Upper lobe of left lung (tissue), 6 donors: ENCODE results near the gene ACP7. TPM values are rescaled to one million over a fixed set of nuclear protein-coding genes. Genes with fewer than 3 reads are reported as not detected.

Experiments used
- ATAC-seq, 2 donors: fragments of 200-7000 bp; cut with Tn5 transposase; one replicate each; pipeline ENCODE4 v1.9.1; 2022; ENCODE audit warnings: mild to moderate bottlenecking in 2 of 2, moderate library complexity in 2 of 2; ENCODE audit not compliant: low FRiP score in 2 of 2
- DNase-seq, 2 donors: peaks; one replicate each; pipeline ENCODE4 v3.0.0-alpha.2; 2019 to 2020
- H3K27ac ChIP-seq, 4 donors: fragments of 200-600 bp; sonication (generic); one replicate each; pipeline ENCODE4 v1.5.1; 2016 to 2019
- H3K27me3 ChIP-seq, 4 donors: fragments of 200-600 bp; sonication (generic); one replicate each; pipeline ENCODE4 v1.5.1; 2017 to 2019
- H3K36me3 ChIP-seq, 4 donors: fragments of 200-600 bp; sonication (generic); one replicate each; pipeline ENCODE4 v1.5.1; 2016 to 2019
- H3K4me1 ChIP-seq, 4 donors: fragments of 200-600 bp; sonication (generic); one replicate each; pipeline ENCODE4 v1.5.1; 2018 to 2019
- H3K4me3 ChIP-seq, 4 donors: fragments of 200-600 bp; sonication (generic); one replicate each; pipeline ENCODE4 v1.5.1; 2017 to 2019; ENCODE audit warnings: mild to moderate bottlenecking in 2 of 4, moderate library complexity in 1 of 4
- H3K9me3 ChIP-seq, 4 donors: fragments of 200-600 bp; sonication (generic); one replicate each; pipeline ENCODE4 v1.5.1; 2018 to 2019
- EP300 ChIP-seq, 4 donors: sonication (generic); formaldehyde crosslinking; IDR thresholded peaks; one replicate each; pipeline ENCODE4 v1.5.1; 2017; ENCODE audit warnings: antibody characterized with exemption in 4 of 4, control low read depth in 2 of 4
- POLR2A ChIP-seq, 4 donors: fragments of 450-650 bp; IDR thresholded peaks; one replicate each; pipeline ENCODE4 v1.5.1; 2016 to 2017; ENCODE audit warnings: antibody characterized with exemption in 4 of 4, mild to moderate bottlenecking in 2 of 4
- POLR2AphosphoS5 ChIP-seq, 2 donors: sonication (generic); formaldehyde crosslinking; IDR thresholded peaks; one replicate each; pipeline ENCODE4 v1.5.1; 2017; ENCODE audit warnings: antibody characterized with exemption in 2 of 2
- WGBS, 2 donors: methylation state at CpG; one replicate each; pipeline ENCODE4 v1.1.5; 2017 to 2018; 5-methylcytosine and 5-hydroxymethylcytosine counted together
- total RNA-seq, 6 donors: library from RNA; depleted of rRNA in 4 of 6; stranded (reverse); fragments of >200 nt in 4 of 6; gene quantifications; one replicate each; pipeline versions ENCODE4 v1.1.0 to v1.2.1, GENCODE V29; 2016 to 2021
- TF ChIP-seq, protein P1 (sequence below), 6 experiments: fragments of 450-650 bp in 4 of 6; fragments of 200-600 bp in 2 of 6; sonication (generic) in 2 of 6; IDR thresholded peaks; one replicate each; pipeline ENCODE4 v1.5.1; 2016 to 2019; ENCODE audit warnings: antibody characterized with exemption in 6 of 6
- donor health status: DM: no; HTN: no; CAD: no; lungs with moderate emphysema.
- donor health status: DM: no; HTN: yes; CAD: no; lungs with severe emphysema.

The ACP7 gene
- total RNA-seq, 6 donors from 2014 or later: not detected

DNA sequence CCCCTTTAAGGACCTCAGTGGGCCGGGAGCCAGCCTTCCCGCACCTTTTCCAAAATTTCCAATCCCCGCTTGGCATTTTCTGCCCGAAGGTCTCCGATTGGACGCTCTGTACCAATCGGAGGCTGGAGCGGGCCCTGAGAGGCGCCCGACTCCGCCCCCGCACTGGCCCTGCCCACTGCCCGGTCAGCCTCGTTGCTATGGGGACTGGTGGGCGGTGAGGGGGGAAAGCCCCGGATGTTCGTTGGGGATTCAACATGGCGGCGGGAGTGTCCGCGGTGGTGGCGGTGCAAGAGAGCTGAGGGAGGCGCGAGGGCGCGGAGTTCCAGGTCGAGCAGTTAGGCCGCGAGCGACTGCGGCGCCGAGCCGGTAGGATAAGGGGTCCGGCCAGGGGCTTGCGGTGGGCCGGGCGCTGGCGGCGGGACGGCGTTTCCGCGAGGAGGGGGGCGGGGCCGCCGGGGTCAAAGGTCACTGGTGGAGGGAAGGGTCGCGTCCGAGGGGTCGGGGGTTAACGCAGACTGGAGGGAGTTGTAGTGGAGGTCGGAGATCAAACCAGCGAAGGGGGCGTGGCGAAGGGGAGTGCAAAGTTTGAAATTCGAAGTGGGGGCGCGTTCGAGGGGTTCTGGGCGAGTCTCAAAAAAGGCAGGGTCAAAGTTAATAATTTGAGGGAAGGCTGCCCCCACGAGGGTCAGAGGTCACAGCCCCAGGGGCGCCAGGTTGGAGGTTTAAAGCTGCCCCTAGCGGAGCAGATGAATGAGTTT lies 41.6 kb downstream of the ACP7 start, which contains the start of gene PAK4:
TSS of gene PAK4 (plus strand) at position 233 of the 758 bp plus-strand sequence. CDS start 43,768 bp downstream, outside the sequence.
- Histone ChIP-seq H3K27me3 (no peaks in the 10 kb centered on the region), H3K27ac (peak within 1 kb of the TSS; percentile 74 to 94 (median 87)), H3K36me3 (no peaks in the 10 kb centered on the region), H3K4me3 (peak within 1 kb of the TSS; percentile 67 to 100 (median 94)), H3K9me3 (no peaks in the 10 kb centered on the region), H3K4me1 (peaks cover 49 to 73% (median 54%) of the 10 kb centered on the region in 4 donors)
- DNase-seq (peak; percentile 98), ATAC-seq (peak; percentile 96 to 99)
- peak in 1 of 4 donors; percentile 79 for TF ChIP-seq POLR2A (IDR thresholded peaks at IDR 0.05)
- TF ChIP-seq EP300 (IDR thresholded peaks at IDR 0.05): no peak
- TF ChIP-seq, protein P1, sequence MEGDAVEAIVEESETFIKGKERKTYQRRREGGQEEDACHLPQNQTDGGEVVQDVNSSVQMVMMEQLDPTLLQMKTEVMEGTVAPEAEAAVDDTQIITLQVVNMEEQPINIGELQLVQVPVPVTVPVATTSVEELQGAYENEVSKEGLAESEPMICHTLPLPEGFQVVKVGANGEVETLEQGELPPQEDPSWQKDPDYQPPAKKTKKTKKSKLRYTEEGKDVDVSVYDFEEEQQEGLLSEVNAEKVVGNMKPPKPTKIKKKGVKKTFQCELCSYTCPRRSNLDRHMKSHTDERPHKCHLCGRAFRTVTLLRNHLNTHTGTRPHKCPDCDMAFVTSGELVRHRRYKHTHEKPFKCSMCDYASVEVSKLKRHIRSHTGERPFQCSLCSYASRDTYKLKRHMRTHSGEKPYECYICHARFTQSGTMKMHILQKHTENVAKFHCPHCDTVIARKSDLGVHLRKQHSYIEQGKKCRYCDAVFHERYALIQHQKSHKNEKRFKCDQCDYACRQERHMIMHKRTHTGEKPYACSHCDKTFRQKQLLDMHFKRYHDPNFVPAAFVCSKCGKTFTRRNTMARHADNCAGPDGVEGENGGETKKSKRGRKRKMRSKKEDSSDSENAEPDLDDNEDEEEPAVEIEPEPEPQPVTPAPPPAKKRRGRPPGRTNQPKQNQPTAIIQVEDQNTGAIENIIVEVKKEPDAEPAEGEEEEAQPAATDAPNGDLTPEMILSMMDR (IDR thresholded peaks at IDR 0.05): peak in 1 of 6 experiments; percentile 24
- peak; percentile 51 to 74 for TF ChIP-seq POLR2AphosphoS5 (IDR thresholded peaks at IDR 0.05)
- WGBS, 2 donors: 1 to 3% methylated on average over 36 to 64 of the region's 64 CpGs

DNA sequence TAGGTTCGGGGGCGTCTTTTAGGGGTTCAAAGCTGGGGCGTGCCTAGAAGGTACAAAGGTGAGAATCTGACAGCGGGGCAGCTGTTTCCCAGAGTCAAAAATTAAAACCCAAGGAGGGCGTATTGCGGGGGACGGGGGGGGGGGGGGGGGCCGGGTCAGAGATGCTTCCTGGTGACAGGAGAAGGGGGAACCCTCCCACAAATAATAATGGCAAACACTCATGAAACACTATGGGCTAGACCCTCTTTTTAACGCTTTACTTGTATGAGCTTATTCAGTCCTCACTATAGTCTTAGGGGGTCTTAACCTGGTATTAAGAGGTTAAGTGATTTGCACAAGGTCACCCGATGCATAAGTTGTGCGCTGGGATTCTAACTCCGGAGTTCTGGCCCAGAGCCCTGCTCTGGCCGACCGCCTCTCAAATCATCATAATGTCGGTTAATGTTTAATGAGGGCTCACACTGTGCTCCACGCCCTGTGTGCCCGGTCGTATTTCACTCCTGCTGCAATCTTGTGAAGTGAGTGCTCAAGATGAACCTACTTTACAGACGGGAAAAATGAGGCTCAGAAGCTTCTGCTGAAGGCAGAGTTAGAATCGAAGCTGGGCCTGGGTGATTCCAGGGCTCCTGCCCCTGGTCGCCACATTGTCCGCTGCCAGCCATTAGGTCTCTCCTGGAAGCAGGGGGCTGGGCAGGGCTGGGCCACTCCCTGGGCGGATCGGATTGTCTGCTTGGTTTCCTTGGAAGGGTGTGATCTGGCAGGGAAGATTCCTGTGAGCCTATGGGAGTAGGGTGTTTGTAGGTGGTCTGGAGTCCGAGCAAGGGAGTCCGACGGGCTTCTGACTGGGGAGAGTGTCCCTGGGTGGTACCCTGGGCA lies 42.4 kb downstream of the ACP7 start:
- H3K9me3 ChIP-seq: no peaks in the 10 kb centered on the region
- WGBS, 2 donors: 29 to 32% methylated on average over 21 to 27 of the region's 27 CpGs
- peak overlapping the region; percentile 74 to 94 (median 87) for H3K27ac ChIP-seq
- ATAC-seq: peak; percentile 34 to 70
- TF ChIP-seq EP300 (IDR thresholded peaks at IDR 0.05): no peak
- no peak for TF ChIP-seq POLR2A (IDR thresholded peaks at IDR 0.05)
- TF ChIP-seq, protein P1 (IDR thresholded peaks at IDR 0.05): no peak
- peak in 1 of 2 donors; percentile 32 for TF ChIP-seq POLR2AphosphoS5 (IDR thresholded peaks at IDR 0.05)
- no peaks in the 10 kb centered on the region for H3K27me3 ChIP-seq
- H3K4me3 ChIP-seq: peak overlapping the region; percentile 67 to 100 (median 94)
- peaks cover 57 to 81% (median 63%) of the 10 kb centered on the region in 4 donors for H3K4me1 ChIP-seq
- DNase-seq: peak in 1 of 2 donors; percentile 77
- H3K36me3 ChIP-seq: no peaks in the 10 kb centered on the region

DNA sequence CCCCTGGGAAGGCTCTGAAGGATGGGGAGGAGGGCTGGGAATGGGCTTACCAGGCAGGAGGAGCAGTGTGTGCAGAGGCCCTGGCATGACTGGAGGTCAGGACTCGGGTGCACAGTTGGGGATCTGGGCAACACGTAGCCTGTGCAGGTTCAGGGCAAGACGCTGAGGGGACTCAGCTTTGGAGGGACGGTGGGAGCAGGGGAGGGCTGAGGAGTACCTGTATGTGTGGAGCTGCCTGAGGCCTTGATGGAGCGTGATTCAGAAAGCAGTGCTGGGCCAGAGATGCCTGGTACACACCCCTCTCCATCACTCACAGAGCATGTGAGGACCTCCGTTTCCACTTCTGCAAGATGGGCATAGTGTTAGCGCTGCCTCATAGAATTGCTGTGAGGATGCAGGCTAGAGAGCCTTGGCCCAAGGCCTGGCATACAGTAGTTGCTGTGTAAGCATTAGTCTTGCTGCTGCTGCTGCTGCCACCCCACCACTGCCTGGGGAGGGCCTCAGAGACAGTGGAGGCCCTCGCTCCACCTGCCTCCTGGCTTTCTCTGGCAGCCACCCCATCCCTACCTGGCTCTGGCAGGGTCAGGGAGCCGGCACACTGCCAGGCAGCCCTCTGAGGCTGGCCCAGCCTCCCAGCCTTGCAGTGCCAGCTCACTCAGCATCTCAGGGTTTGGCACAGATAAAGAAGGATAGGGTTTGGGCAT lies 43.8 kb downstream of the ACP7 start:
- H3K27me3 ChIP-seq: no peaks in the 10 kb centered on the region
- H3K4me1 ChIP-seq: peaks cover 71 to 86% (median 73%) of the 10 kb centered on the region in 4 donors

More for the DNA sequence above, 43.8 kb downstream of the ACP7 start:
- H3K27ac ChIP-seq: peak overlapping the region; percentile 74 to 94 (median 87)
- no peaks in the 10 kb centered on the region for H3K36me3 ChIP-seq
- H3K9me3 ChIP-seq: no peaks in the 10 kb centered on the region
- TF ChIP-seq POLR2A (IDR thresholded peaks at IDR 0.05): no peak
- TF ChIP-seq, protein P1 (IDR thresholded peaks at IDR 0.05): no peak
- no peak for TF ChIP-seq POLR2AphosphoS5 (IDR thresholded peaks at IDR 0.05)
- no peak for TF ChIP-seq EP300 (IDR thresholded peaks at IDR 0.05)
- WGBS, 2 donors: 43 to 46% methylated on average over 5 to 7 of the region's 9 CpGs
- peak overlapping the region in 3 of 4 donors; percentile 67 to 100 (median 97) for H3K4me3 ChIP-seq
- DNase-seq: peak in 1 of 2 donors; percentile 35
- no peak for ATAC-seq
